GM10266 (cell line): ENCODE data around the gene DHX35.

Source experiments
- DNase-seq: peaks from one replicate; pipeline ENCODE4 v3.0.0; 2012; ENCODE audit errors: extremely low spot score
- TF ChIP-seq, protein P1 (sequence below): IDR thresholded peaks from 2 replicates; pipeline ENCODE4 v1.5.1; 2012; ENCODE audit warnings: mild to moderate bottlenecking, low read depth; ENCODE audit not compliant: control insufficient read depth, insufficient read depth; ENCODE audit errors: missing control alignments

The DHX35 gene

DNA sequence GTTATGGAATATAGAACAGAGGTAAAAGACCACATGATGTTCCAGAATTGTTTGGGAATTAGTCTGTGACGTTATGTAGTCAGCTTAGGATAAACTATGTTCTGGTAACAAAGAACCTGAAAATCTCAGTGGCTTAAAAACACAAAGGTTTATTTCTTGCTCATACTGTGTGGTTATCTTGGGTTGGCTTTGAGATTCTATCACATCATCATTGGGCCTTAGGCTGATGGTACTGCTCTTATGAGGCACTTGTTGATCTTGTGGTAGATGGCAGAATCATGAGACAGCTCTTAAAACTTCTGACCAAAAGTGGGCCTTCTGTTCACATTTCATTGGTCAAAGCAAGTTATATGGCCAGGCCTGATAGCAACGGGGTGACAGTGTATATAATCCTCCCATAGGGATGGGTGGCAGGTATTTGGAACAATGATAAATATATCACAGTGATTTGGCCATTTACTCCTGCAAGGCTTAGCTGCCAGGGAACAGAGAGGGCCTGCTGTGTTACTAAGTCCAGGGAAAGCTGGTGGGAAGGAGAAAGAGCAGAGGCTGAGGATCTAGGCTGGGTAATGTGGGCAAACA, 13.5 kb downstream of the DHX35 start:
- no peak for DNase-seq
- TF ChIP-seq, protein P1, sequence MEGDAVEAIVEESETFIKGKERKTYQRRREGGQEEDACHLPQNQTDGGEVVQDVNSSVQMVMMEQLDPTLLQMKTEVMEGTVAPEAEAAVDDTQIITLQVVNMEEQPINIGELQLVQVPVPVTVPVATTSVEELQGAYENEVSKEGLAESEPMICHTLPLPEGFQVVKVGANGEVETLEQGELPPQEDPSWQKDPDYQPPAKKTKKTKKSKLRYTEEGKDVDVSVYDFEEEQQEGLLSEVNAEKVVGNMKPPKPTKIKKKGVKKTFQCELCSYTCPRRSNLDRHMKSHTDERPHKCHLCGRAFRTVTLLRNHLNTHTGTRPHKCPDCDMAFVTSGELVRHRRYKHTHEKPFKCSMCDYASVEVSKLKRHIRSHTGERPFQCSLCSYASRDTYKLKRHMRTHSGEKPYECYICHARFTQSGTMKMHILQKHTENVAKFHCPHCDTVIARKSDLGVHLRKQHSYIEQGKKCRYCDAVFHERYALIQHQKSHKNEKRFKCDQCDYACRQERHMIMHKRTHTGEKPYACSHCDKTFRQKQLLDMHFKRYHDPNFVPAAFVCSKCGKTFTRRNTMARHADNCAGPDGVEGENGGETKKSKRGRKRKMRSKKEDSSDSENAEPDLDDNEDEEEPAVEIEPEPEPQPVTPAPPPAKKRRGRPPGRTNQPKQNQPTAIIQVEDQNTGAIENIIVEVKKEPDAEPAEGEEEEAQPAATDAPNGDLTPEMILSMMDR: no peak

DNA sequence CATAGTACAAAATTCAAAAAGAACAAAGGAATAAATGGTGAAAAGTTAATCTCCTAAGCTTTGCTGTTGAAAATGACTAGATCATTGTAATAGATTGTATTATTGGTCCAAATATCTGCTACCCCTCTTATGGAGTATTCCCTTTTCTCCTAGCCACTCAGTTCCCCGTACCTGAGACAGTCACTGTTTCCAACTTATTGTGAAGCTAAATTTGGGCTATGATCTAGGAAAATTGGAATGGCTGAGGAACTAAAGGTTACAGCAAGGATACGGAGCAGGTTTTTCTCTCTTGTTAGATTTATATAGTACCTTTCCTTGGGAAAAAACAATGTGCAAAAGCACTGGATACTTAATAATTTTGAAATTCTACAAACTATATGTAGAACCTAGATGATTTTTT, 17.3 kb downstream of the DHX35 start:
- TF ChIP-seq, protein P1: no peak
- no peak for DNase-seq

DNA sequence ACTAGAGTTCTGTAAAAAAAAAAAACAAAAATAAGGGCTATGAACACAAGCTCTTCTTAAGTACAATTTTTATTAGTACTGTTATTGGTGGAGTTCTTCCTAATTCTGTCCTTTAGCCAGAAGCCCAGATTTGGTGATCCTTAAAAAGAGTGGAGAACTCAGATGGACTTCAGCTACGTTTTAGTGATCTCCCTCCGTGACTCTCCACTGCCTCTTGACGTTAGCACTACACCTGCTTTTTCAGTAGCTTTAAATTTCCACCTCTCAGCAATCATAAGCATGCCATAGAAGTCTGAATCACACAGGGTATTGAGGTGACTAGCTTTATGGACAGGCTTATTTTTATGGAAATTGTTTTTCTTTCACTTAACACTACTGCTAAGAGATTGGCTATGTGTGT, 17.7 kb downstream of the DHX35 start:
- TF ChIP-seq, protein P1: no peak
- DNase-seq: no peak

DNA sequence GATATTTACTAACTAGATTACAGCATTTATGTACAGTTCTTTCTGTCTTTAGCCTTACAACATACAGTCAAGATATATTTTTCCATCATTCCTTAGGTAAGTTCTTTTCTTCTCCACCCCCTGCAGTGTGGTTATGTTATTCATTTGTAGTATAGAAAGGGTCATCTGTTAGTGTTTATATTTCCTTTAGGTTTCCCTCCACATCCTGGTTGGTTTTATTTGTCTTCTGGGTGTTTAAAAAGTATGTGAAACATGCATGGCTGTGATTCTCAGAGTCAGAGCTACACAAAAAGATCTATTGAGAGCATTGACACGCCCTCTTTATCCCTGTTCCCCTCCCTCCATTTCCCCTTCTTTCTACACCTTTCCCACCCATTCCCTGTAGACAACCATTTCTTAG, 20.1 kb downstream of the DHX35 start:
- no peak for DNase-seq
- TF ChIP-seq, protein P1: no peak

DNA sequence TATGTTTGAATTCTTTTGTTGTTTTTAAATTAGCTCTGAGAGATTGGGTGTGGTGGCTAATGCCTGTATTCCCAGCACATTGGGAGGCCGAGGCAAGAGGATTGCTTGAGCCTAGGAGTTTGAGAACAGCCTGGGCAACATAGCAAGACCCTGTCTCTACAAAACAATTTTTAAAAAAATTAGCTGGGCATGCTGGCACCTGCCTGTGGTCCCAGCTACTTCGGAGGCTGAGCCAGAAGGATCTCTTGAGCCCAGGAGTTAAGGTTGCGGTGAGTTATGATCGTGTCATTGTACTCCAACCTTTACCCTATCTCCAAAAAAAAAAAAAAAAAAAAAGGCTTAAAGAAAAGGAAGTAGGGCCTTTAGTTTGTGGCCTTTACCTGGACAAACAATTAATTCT, 22.9 kb downstream of the DHX35 start:
- DNase-seq: no peak
- TF ChIP-seq, protein P1: no peak

DNA sequence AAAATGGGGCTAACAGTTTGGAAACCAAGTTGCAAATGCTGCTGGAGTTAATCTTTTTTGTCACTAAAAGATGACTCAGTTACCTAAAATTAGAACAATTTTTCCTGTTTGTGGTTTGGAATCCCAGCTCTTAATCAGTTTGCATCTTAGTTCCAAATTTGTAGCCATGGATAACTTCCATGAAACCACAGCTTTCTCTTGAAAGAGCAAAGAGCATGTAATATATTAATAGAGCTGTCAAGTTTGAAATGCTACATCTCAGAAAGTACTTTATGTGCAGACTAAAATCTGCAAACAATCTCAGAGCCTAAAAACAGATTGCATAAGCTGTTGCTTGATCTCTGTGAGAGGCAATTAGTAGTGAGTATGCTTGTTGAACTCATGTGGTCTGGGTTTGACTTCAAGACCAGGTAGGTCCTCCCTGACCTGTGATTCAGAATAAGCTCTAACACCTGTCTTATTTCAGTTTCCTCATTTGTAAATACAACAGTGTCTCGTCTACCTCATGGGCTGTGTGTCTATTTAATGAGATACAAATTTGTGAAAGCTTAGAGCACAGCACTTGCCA, 23.5 kb downstream of the DHX35 start:
- no peak for DNase-seq
- TF ChIP-seq, protein P1: no peak

DNA sequence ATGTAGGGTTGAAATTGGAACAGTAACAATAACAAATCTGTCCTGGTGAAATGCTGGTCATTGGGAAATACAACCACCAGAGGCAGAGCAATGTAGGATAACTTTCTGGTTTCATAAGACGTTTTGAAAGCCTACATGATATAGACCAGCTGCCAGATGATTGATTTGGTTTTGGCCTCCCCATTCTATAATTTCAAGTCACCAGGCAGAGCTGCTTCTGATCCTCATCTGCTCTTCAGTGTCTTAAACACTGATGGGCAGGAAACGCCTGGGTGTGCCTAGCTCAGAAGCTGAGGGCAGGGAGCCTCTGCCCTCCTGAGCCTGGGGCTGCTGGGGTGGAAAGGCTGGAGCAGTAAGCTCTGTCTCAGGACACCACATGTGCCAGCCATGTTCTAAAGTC, 24.5 kb downstream of the DHX35 start:
- no peak for DNase-seq
- TF ChIP-seq, protein P1: no peak
